GM18502 (cell line): Measurements from ENCODE around the gene PRICKLE1.

Experiments used
- ATAC-seq: cut with Tn5 transposase; IDR thresholded peaks from one replicate; pipeline ENCODE4 v1.9.1; 2021; ENCODE audit warnings: mild to moderate bottlenecking; ENCODE audit not compliant: unreplicated experiment, poor library complexity

Gene PRICKLE1

GRCh38 chr12:42589465-42590329 lies at the start of gene PRICKLE1:
Gene PRICKLE1 (minus strand): TSS chr12:42589746. CDS start chr12:42472516, 117,230 bp downstream.
- peak; percentile 75 for ATAC-seq

GRCh38 chr12:42638697-42639096 lies 49.2 kb upstream of the PRICKLE1 start:
- ATAC-seq = no peak

GRCh38 chr12:42638011-42638410 lies 48.5 kb upstream of the PRICKLE1 start:
- no peak for ATAC-seq

- no peak for ATAC-seq
These were observed 47.4 kb upstream of the PRICKLE1 start for GRCh38 chr12:42636993-42637392.

GRCh38 chr12:42633594-42633993 lies 44.0 kb upstream of the PRICKLE1 start:
- ATAC-seq = no peak

- ATAC-seq = no peak
These were observed 42.0 kb upstream of the PRICKLE1 start for GRCh38 chr12:42631513-42631912.

GRCh38 chr12:42630314-42630713 lies 40.8 kb upstream of the PRICKLE1 start:
- no peak for ATAC-seq

GRCh38 chr12:42627151-42627550 lies 37.6 kb upstream of the PRICKLE1 start:
- no peak for ATAC-seq

- ATAC-seq = no peak
These were observed 36.1 kb upstream of the PRICKLE1 start for GRCh38 chr12:42625611-42626010.

- ATAC-seq = no peak
These were observed 28.1 kb upstream of the PRICKLE1 start for GRCh38 chr12:42617622-42618021.

GRCh38 chr12:42615006-42615405 lies 25.5 kb upstream of the PRICKLE1 start:
- ATAC-seq = no peak

GRCh38 chr12:42612231-42612613 lies 22.7 kb upstream of the PRICKLE1 start:
- ATAC-seq = no peak

GRCh38 chr12:42611571-42612230 lies 22.2 kb upstream of the PRICKLE1 start:
- ATAC-seq = no peak

- no peak for ATAC-seq
These were observed 20.1 kb upstream of the PRICKLE1 start for GRCh38 chr12:42609605-42610004.

GRCh38 chr12:42608196-42608825 lies 18.8 kb upstream of the PRICKLE1 start:
- ATAC-seq = no peak

- ATAC-seq = no peak
These were observed 18.1 kb upstream of the PRICKLE1 start for GRCh38 chr12:42607584-42608058.

- no peak for ATAC-seq
These were observed 16.9 kb upstream of the PRICKLE1 start for GRCh38 chr12:42606471-42606870.

GRCh38 chr12:42605685-42606084 lies 16.1 kb upstream of the PRICKLE1 start:
- ATAC-seq = no peak

GRCh38 chr12:42603246-42603990 lies 13.9 kb upstream of the PRICKLE1 start:
- ATAC-seq = no peak

GRCh38 chr12:42593874-42594273 lies 4.3 kb upstream of the PRICKLE1 start:
- ATAC-seq = no peak
